GM12872 (cell line): ENCODE measurements around the gene PRR15L.

Experiments
- CTCF ChIP-seq: IDR thresholded peaks from 3 replicates; pipeline ENCODE4 v1.5.1; 2011; ENCODE audit warnings: low read depth, mild to moderate bottlenecking, low read length, moderate library complexity; ENCODE audit not compliant: insufficient read depth

Gene PRR15L

GRCh38 chr17:47986520-47986919, 28.8 kb upstream of the PRR15L start:
- no peak for TF ChIP-seq CTCF

GRCh38 chr17:47983492-47984223, 26.0 kb upstream of the PRR15L start:
- TF ChIP-seq CTCF = no peak

GRCh38 chr17:47982645-47983390, 25.1 kb upstream of the PRR15L start:
- TF ChIP-seq CTCF = no peak

- TF ChIP-seq CTCF = no peak
These were observed 24.5 kb upstream of the PRR15L start for GRCh38 chr17:47982091-47982617.

GRCh38 chr17:47981462-47981861, 23.8 kb upstream of the PRR15L start:
- no peak for TF ChIP-seq CTCF

- TF ChIP-seq CTCF = no peak
These were observed 22.9 kb upstream of the PRR15L start for GRCh38 chr17:47980541-47980940.

GRCh38 chr17:47978324-47978723, 20.6 kb upstream of the PRR15L start:
- peak; percentile 85 for TF ChIP-seq CTCF
